HCT116 (cell line): ENCODE measurements around the gene EGFR.

Experiments used
- CBX3 ChIP-seq: IDR thresholded peaks from 2 replicates; pipeline ENCODE4 v1.6.1; 2012; ENCODE audit warnings: low read depth
- CEBPB ChIP-seq: IDR thresholded peaks from 2 replicates; pipeline ENCODE4 v1.6.1; 2012; ENCODE audit warnings: low read depth
- CTCF ChIP-seq, 3 experiments: fragments of 200-600 bp in 1 of 3; sonication (generic) in 1 of 3; IDR thresholded peaks in 2 of 3; conservative IDR thresholded peaks in 1 of 3; 2 replicates each; pipeline ENCODE4 v1.5.1; 2012 to 2017; ENCODE audit warnings: low read depth in 2 of 3, low read length in 2 of 3, antibody characterized with exemption in 1 of 3, borderline replicate concordance in 1 of 3, control low read depth in 1 of 3, mild to moderate bottlenecking in 1 of 3, mixed read lengths in 1 of 3, mixed run types in 1 of 3, moderate library complexity in 1 of 3; ENCODE audit not compliant: insufficient read depth in 1 of 3
- EZH2 ChIP-seq: fragments of 200-600 bp; sonication (generic); IDR thresholded peaks from 2 replicates; pipeline ENCODE4 v1.6.1; 2017; ENCODE audit warnings: antibody characterized with exemption, mixed run types
- EZH2phosphoT487 ChIP-seq: fragments of 200-600 bp; IDR thresholded peaks from 2 replicates; pipeline ENCODE4 v1.6.1; 2018; ENCODE audit warnings: antibody characterized with exemption, borderline replicate concordance
- JUND ChIP-seq: IDR thresholded peaks from 2 replicates; pipeline ENCODE4 v1.6.1; 2012
- MAX ChIP-seq: IDR thresholded peaks from 2 replicates; pipeline ENCODE4 v1.6.1; 2012
- POLR2A ChIP-seq: IDR thresholded peaks from 2 replicates; pipeline ENCODE4 v1.7.0; 2011; ENCODE audit warnings: borderline replicate concordance; ENCODE audit not compliant: insufficient read depth, insufficient read length; ENCODE audit errors: extremely low read depth
- POLR2AphosphoS5 ChIP-seq: IDR thresholded peaks from 2 replicates; pipeline ENCODE4 v1.6.1; 2011; ENCODE audit warnings: mild to moderate bottlenecking, low read depth, low read length, moderate library complexity
- REST ChIP-seq: IDR thresholded peaks from 2 replicates; pipeline ENCODE4 v1.6.1; 2012; ENCODE audit warnings: low read depth
- SP1 ChIP-seq: IDR thresholded peaks from 2 replicates; pipeline ENCODE4 v1.6.1; 2012; ENCODE audit warnings: low read depth
- SRF ChIP-seq: IDR thresholded peaks from 2 replicates; pipeline ENCODE4 v1.6.1; 2012; ENCODE audit warnings: low read depth
- TCF7L2 ChIP-seq: IDR thresholded peaks from 2 replicates; pipeline ENCODE4 v1.7.0; 2011; ENCODE audit warnings: borderline replicate concordance, inconsistent platforms; ENCODE audit not compliant: insufficient read depth, insufficient read length; ENCODE audit errors: extremely low read depth
- ZFX ChIP-seq: fragments of 450-650 bp; IDR thresholded peaks from 2 replicates; pipeline ENCODE4 v1.6.1; 2017

- TF ChIP-seq CTCF (IDR thresholded peaks at IDR 0.05 in 2 of 3, conservative IDR thresholded peaks at IDR 0.05 in 1 of 3; ENCODE audit: borderline replicate concordance in 1 of 3, insufficient read depth in 1 of 3, low read depth in 2 of 3, low read length in 2 of 3) (no peak), POLR2A (no peak), MAX (no peak), CEBPB (no peak), POLR2AphosphoS5 (no peak), TCF7L2 (no peak), CBX3 (no peak), SP1 (no peak), JUND (no peak), EZH2 (no peak), ZFX (no peak), EZH2phosphoT487 (no peak), REST (no peak), SRF (no peak)
Measured at GRCh38 chr7:55092975-55093373, 74.2 kb downstream of the EGFR start.
